Endothelial cell of umbilical vein (primary cell): ENCODE results near the gene LACTBL1.

Experiments used
- CTCF ChIP-seq, 2 donors: IDR thresholded peaks; 1 replicate in 1 of 2; 2 replicates in 1 of 2; pipeline ENCODE4 v1.5.1; 2011; ENCODE audit warnings: low read length in 2 of 2, mild to moderate bottlenecking in 2 of 2, moderate library complexity in 2 of 2, control low read depth in 1 of 2, inconsistent platforms in 1 of 2, low read depth in 1 of 2; ENCODE audit not compliant: insufficient read depth in 1 of 2; ENCODE audit errors: extremely low read depth in 1 of 2
- EZH2 ChIP-seq: IDR thresholded peaks from 2 replicates; pipeline ENCODE4 v1.6.1; 2012; ENCODE audit warnings: borderline replicate concordance, low read depth, mild to moderate bottlenecking, moderate library complexity, low read length, inconsistent platforms; ENCODE audit not compliant: severe bottlenecking
- FOS ChIP-seq: IDR thresholded peaks from 2 replicates; pipeline ENCODE4 v1.6.1; 2011; ENCODE audit warnings: mild to moderate bottlenecking, low read length, moderate library complexity, borderline replicate concordance; ENCODE audit not compliant: insufficient read depth
- GATA2 ChIP-seq: IDR thresholded peaks from 2 replicates; pipeline ENCODE4 v1.7.0; 2011; ENCODE audit warnings: low read depth, mild to moderate bottlenecking, moderate library complexity, mixed read lengths, low read length; ENCODE audit not compliant: insufficient read length, insufficient read depth
- JUN ChIP-seq: IDR thresholded peaks from 2 replicates; pipeline ENCODE4 v1.6.1; 2011; ENCODE audit warnings: borderline replicate concordance, low read depth; ENCODE audit not compliant: insufficient read length, insufficient read depth
- MYC ChIP-seq: IDR thresholded peaks from one replicate; pipeline ENCODE4 v1.6.1; 2011; ENCODE audit warnings: mild to moderate bottlenecking, low read depth, low read length
- POLR2A ChIP-seq: IDR thresholded peaks from 2 replicates; pipeline ENCODE4 v1.6.1; 2012; ENCODE audit warnings: low read depth, mild to moderate bottlenecking, control low read depth, low read length
- POLR2AphosphoS5 ChIP-seq: IDR thresholded peaks from 2 replicates; pipeline ENCODE4 v1.6.1; 2012; ENCODE audit warnings: low read depth, mild to moderate bottlenecking, control low read depth, low read length, moderate library complexity; ENCODE audit not compliant: insufficient read depth

- TF ChIP-seq CTCF (IDR thresholded peaks at IDR 0.05; ENCODE audit: extremely low read depth in 1 of 2, insufficient read depth in 1 of 2, low read depth in 1 of 2, low read length in 2 of 2) (no peak), POLR2A (no peak), MYC (no peak), POLR2AphosphoS5 (no peak), GATA2 (no peak), EZH2 (no peak), FOS (no peak), JUN (no peak)
Measured at GRCh38 chr1:22913421-22914141, 59.1 kb downstream of the LACTBL1 start.
